Sigmoid colon (tissue), 4 donors: ENCODE measurements around the gene GABARAP.

Source experiments
- EP300 ChIP-seq, 4 donors: sonication (generic); formaldehyde crosslinking; IDR thresholded peaks; one replicate each; pipeline ENCODE4 v1.6.1; 2017; ENCODE audit warnings: antibody characterized with exemption in 4 of 4
- POLR2A ChIP-seq, 2 donors: fragments of 450-650 bp; IDR thresholded peaks; one replicate each; pipeline ENCODE4 v1.6.1; 2016; ENCODE audit warnings: antibody characterized with exemption in 2 of 2, mild to moderate bottlenecking in 2 of 2, moderate library complexity in 2 of 2
- POLR2AphosphoS5 ChIP-seq, 4 donors: sonication (generic); formaldehyde crosslinking; IDR thresholded peaks; one replicate each; pipeline ENCODE4 v1.6.1; 2017; ENCODE audit warnings: antibody characterized with exemption in 4 of 4
- TF ChIP-seq, protein P1 (sequence below), 4 experiments: fragments of 450-650 bp in 3 of 4; fragments of 200-600 bp in 1 of 4; IDR thresholded peaks; one replicate each; pipeline ENCODE4 v1.5.1; 2016 to 2019; ENCODE audit warnings: antibody characterized with exemption in 4 of 4, mild to moderate bottlenecking in 3 of 4, moderate library complexity in 2 of 4

DNA sequence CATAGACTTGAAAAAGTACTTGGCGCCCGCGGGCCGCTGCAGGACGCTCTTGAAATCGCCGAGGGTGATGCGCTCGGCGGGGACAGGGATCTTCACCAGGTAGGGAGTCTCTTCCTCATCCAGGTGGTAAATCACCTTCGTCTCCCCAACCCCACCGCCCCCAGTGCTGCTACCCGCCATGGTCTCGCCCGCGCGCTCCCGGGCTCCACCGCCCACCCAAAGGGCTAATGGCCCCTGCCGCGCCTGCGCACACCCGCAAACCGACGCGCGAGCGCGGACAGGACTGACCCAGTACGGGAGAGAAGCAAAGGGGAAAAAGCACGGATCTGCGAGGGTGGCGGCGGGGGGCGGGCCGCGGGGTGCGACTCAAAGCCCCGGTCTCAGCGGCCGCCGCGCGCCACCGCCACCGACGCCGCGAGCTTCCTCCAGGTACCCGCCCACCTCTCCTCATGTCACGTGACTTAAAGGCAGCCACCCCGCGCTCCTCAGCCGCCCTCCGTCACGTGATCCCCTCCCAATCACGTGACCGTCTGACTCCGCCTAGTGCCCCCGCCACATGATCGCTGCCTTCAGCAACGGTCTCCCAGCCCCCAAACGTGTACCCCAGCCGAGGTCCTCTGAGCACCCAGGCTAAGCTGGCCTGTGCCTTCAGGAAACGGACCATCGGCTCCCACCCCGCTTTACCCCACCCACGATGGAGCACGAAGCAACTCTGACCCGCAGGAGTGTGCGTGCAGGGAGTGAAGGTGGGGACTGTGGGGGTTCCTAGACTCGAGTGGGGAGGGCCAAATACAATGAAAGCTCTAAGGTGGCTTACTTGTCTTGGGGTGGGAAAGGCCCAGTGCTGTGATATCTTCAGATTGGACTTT lies 7.9 kb downstream of the GABARAP start, which contains the start of gene DVL2:
- TF ChIP-seq, protein P1, sequence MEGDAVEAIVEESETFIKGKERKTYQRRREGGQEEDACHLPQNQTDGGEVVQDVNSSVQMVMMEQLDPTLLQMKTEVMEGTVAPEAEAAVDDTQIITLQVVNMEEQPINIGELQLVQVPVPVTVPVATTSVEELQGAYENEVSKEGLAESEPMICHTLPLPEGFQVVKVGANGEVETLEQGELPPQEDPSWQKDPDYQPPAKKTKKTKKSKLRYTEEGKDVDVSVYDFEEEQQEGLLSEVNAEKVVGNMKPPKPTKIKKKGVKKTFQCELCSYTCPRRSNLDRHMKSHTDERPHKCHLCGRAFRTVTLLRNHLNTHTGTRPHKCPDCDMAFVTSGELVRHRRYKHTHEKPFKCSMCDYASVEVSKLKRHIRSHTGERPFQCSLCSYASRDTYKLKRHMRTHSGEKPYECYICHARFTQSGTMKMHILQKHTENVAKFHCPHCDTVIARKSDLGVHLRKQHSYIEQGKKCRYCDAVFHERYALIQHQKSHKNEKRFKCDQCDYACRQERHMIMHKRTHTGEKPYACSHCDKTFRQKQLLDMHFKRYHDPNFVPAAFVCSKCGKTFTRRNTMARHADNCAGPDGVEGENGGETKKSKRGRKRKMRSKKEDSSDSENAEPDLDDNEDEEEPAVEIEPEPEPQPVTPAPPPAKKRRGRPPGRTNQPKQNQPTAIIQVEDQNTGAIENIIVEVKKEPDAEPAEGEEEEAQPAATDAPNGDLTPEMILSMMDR (IDR thresholded peaks at IDR 0.05) = no peak
- TF ChIP-seq POLR2A (IDR thresholded peaks at IDR 0.05) = peak; percentile 51 to 69
- peak in 1 of 4 donors; percentile 32 for TF ChIP-seq EP300 (IDR thresholded peaks at IDR 0.05)
- TF ChIP-seq POLR2AphosphoS5 (IDR thresholded peaks at IDR 0.05) = peak; percentile 62 to 91 (median 88)
